ENCODE data around the gene ANK3. TPM values are rescaled to one million over a fixed set of nuclear protein-coding genes. Genes with fewer than 3 reads are reported as not detected.

ANK3 gene
- total RNA-seq, 1 experiment from 2014 or later = 69.6 TPM

DNA sequence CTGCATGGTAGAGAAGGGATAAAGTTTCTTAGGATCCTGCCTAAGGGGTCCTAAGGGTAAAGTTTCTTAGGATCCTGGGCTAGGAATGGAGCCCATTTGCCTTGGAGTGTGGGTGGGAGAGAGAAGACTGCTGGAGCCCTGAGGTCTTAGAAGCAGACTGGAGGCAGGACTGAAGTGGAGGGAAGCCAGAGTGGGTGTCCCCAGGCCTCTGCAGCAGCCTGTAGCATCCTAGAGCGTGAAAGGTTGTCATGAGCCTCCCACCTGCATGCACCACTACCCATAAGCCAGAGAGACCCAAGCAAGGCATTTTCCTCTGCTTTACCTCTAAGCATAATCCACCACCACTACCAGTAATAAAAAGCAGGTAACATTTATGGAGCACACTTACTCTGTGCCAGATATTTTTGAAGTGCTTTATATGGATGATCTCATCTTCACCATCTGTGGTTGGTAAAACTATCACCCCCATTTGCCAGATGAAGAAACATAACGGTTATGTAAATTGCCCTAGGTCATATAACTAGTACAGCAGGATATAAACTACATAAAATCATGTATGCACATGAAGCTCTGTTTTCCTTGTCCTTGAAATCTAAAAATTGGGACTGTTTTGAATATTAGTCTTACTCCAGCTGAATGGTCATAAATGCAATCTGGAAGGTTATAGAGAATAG, 379.8 kb downstream of the ANK3 start:
- DNase-seq (ENCODE audit: low spot score) (no peak), ATAC-seq (no peak)
- Mint-ChIP-seq H3K27me3 (ENCODE audit: low read depth) (peaks cover 3% of the 10 kb centered on the region; the same call in 1 of the 2 replicates), H3K4me3 (no peak overlapping the region), H3K36me3 (peaks cover 9% of the 10 kb centered on the region), H3K27ac (no peak overlapping the region), H3K4me1 (peaks cover 8% of the 10 kb centered on the region; the same call in 1 of the 2 replicates), H3K9me3 (peaks cover 17% of the 10 kb centered on the region)
- CTCF ChIA-PET = interaction anchor here (1.7 kb wide), 1 partner anchor 179 kb away, joined by 4 read pairs; no protein-coding TSS in a partner anchor
- TF ChIP-seq MYBL2 (CRISPR knock-in tag; IDR thresholded peaks at IDR 0.05) = no peak
- no peak for TF ChIP-seq EMX1 (CRISPR knock-in tag; IDR thresholded peaks at IDR 0.05)
- TF ChIP-seq CBFB (CRISPR knock-in tag; IDR thresholded peaks at IDR 0.05; ENCODE audit: low read depth) = no peak
- TF ChIP-seq SMAD4 (CRISPR knock-in tag; IDR thresholded peaks at IDR 0.05) = no peak
- TF ChIP-seq HMGA2 (CRISPR knock-in tag; IDR thresholded peaks at IDR 0.05) = no peak
- TF ChIP-seq NFYB (CRISPR knock-in tag; conservative IDR thresholded peaks at IDR 0.05; ENCODE audit: low read depth) = no peak
- TF ChIP-seq GABPB1 (CRISPR knock-in tag; IDR thresholded peaks at IDR 0.05) = no peak
- no peak for TF ChIP-seq STAT6 (CRISPR knock-in tag; conservative IDR thresholded peaks at IDR 0.05; ENCODE audit: low read depth)
- TF ChIP-seq ZNF121 (CRISPR knock-in tag; IDR thresholded peaks at IDR 0.05) = no peak
- TF ChIP-seq ZNF232 (CRISPR knock-in tag; IDR thresholded peaks at IDR 0.05) = no peak
- no peak for TF ChIP-seq JAZF1 (CRISPR knock-in tag; IDR thresholded peaks at IDR 0.05)
- no peak for TF ChIP-seq ZNF219 (CRISPR knock-in tag; IDR thresholded peaks at IDR 0.05; ENCODE audit: borderline replicate concordance)
- no peak for TF ChIP-seq GTF2I (CRISPR knock-in tag; conservative IDR thresholded peaks at IDR 0.05)
- no peak for TF ChIP-seq FOXK1 (CRISPR knock-in tag; IDR thresholded peaks at IDR 0.05)
- TF ChIP-seq, protein P1, sequence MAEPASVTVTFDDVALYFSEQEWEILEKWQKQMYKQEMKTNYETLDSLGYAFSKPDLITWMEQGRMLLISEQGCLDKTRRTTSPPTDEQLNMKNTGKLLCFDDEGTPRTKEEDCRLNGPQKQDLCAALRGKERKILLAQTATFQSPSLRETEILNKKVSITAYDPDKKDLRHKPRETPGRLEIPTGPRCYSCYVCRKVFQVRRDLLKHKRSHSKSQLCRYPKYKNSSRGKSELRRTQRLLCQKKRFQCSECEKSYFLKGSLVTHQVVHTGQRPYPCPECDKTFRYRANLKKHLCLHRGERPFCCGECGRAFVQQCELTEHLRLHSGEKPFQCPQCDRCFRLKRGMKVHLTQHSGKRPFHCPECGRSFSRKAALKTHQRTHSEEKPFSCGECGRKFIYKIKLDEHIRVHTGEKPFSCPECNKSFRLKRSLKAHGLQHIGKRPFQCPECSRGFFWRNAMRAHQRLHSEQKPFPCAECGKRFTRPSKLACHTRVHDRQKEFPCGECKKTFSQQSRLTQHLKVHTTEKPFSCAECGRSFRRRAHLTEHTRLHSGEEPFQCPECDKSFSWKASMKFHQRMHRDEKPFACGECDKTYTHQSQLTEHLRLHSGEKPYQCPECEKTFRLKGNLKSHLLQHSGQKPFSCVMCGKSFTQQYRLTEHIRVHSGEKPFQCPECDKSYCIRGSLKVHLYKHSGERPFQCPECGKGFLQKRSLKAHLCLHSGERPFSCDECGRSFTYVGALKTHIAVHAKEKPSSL (CRISPR knock-in tag; conservative IDR thresholded peaks at IDR 0.05) = no peak
- no peak for TF ChIP-seq IRF1 (CRISPR knock-in tag; IDR thresholded peaks at IDR 0.05)
- no peak for TF ChIP-seq NR2C2 (CRISPR knock-in tag; IDR thresholded peaks at IDR 0.05)
- TF ChIP-seq TP53 (CRISPR knock-in tag; IDR thresholded peaks at IDR 0.05) = no peak
- no peak for TF ChIP-seq SP1 (CRISPR knock-in tag; conservative IDR thresholded peaks at IDR 0.05)
- POLR2A ChIA-PET = no interaction called here

GRCh38 chr10:60009276-60009675, 380.4 kb downstream of the ANK3 start:
- DNase-seq (ENCODE audit: low spot score) (no peak), ATAC-seq (no peak)
- no peak for TF ChIP-seq TP53 (CRISPR knock-in tag; IDR thresholded peaks at IDR 0.05)
- ChIA-PET POLR2A (no interaction called here), CTCF (interaction anchor here (0.5 to 1.7 kb wide), 2 partner anchors 81 to 179 kb away, joined by 3 to 4 read pairs; no protein-coding TSS in a partner anchor)
- peaks cover 9% of the 10 kb centered on the region for H3K36me3 Mint-ChIP-seq
- no peak overlapping the region for H3K27ac Mint-ChIP-seq
- no peak overlapping the region for H3K4me3 Mint-ChIP-seq
- peaks cover 8% of the 10 kb centered on the region; the same call in 1 of the 2 replicates for H3K4me1 Mint-ChIP-seq
- peaks cover 3% of the 10 kb centered on the region; the same call in 1 of the 2 replicates for H3K27me3 Mint-ChIP-seq (ENCODE audit: low read depth)
- H3K9me3 Mint-ChIP-seq = peaks cover 15% of the 10 kb centered on the region

Data from WTC11 (cell line).